ENCODE measurements around the gene LIX1L. TPM values are rescaled to one million over a fixed set of nuclear protein-coding genes. Genes with fewer than 3 reads are reported as not detected.
A peak's percentile ranks its signal among the peaks of the same experiment; 100 is the strongest.

Gene LIX1L
- total RNA-seq, 1 experiment from 2014 or later, result 34.6 TPM

- DNase-seq (ENCODE audit: low spot score), result peak; percentile 81
Measured at GRCh38 chr1:145963265-145964019, 5.6 kb upstream of the LIX1L start.

GRCh38 chr1:145962157-145963102, 4.6 kb upstream of the LIX1L start:
- DNase-seq (ENCODE audit: low spot score), result peak; percentile 28

DNA sequence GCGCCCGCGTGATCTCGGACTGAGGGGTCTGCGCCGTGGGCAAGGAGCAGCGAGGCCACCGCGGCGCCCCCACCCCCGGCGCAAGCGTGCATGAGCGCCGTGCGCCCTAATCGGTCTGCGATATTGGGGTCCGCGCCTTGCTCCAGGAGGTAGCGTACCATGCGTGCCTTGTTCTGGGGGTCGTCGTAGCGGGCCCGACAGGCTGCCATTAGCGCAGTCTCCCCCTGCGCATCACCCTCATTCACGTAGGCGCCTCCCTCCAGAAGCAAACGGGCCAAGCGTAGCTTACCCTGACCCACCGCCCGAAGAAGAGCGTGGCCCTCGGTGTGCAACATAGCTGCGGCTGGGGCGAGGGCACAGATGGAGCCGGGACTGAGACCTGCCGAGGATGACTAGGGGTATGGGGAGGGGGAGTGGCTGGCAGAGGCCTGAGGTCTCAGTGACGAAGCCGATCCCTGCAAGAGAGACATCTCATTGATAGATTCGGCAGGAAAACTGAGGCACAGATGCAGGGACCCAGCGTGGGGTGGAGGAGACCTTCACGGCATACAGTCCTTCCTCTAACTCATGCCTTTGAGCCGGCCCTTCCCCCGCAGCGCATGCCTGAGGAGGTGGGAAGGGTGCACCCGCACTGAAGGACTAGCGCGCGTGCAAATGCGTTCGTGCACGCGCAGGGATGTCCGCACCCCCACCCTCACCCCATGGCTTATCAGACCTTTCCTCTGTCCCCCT, 3.8 kb upstream of the LIX1L start:
- no peak for DNase-seq (ENCODE audit: low spot score)

DNA sequence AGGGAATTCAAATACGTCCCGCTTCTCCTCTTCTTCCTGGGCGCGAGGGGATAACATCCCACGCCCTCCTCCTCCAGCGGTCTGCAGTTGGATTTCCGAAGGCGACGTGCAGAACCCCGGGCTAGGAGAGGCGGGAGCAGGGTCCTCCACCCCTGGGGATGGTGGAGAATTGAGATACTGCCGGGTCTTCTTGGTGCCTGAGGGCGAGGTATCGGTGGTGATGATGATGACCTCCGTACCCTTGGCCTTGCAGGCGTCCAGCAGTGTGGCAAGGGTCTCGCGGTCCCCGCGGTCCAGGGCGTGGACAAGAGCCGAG, 3.2 kb upstream of the LIX1L start:
- DNase-seq (ENCODE audit: low spot score), result no peak

DNA sequence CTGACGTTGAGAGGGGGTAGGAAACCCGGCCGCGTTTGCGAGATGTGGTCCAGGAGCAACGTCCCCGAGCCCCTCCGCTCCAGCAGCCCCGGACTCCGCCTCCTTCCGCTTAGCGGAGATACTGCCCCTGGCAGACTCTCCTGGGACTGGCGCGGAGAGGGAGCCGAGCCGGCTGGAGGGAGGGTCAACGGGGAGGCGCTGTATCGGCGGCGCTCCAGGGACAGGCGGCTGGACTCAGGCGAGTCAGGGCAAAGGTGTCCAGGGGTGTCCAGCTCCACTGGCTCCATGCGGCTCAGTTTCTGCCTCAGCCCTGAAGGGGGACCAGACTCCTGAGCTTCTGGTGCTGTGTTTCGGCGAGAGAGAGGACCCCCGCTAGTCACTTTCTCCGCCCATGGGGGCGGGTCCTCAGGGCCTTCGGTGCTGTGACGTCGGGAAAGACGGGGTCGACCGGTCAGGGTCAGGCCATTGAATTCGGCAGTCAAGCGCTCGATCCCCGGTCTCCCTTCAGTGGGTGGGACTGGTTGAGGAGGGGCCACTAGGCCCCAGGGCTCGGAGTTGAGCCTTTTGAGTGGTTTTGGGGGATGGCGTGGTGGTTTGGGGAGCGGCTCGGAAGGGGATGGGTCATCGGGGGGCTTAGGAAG, 2.8 kb upstream of the LIX1L start:
- no peak for DNase-seq (ENCODE audit: low spot score)

DNA sequence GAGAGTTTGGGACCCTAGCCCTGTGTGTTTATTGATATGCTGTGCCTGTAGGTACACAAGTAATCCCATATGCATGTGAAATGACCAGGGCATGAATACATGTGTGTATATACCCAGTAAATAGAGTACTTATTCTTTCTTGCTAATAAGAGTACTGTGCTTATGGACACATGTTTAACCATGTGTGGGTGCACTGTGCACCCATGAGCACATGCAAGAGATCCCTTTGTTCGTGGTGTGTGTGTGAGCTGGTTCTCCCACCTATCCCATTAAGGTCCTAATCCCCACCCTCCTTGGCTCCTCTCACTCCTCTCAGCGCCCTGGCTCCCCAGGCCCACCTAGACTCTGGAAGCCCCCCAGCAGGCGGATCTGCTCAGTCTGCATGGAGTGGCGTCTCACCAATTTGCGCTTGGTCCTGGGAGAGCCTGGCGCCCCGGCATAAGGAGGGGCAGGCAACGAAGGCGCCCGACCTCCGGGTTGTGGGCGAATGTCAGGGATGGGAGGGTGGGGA, 2.2 kb upstream of the LIX1L start:
- no peak for DNase-seq (ENCODE audit: low spot score)

DNA sequence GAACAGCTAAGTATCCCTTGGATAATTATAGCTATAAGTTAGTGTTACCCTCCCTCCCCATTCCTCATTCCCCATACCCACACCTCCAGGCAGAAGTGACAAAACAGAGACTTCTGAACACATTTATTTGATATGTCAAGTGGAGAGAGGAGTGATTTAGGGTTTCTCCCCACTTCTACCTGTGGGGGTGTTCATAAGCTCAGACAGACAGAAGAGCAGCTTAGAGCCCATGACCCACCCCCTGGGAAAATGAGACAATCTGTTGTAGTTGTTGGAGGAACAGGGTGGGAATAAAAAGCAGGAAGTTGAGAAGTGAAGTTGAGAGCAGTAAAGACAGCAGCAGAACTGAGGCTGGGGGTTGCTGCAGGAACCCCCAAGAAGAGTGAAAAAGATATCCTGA, 1.5 kb upstream of the LIX1L start:
- no peak for DNase-seq (ENCODE audit: low spot score)

- no peak for DNase-seq (ENCODE audit: low spot score)
Measured at GRCh38 chr1:145958734-145959133, 917 bp upstream of the LIX1L start.

- no peak for DNase-seq (ENCODE audit: low spot score)
Measured at GRCh38 chr1:145956781-145957442, 905 bp downstream of the LIX1L start.

DNA sequence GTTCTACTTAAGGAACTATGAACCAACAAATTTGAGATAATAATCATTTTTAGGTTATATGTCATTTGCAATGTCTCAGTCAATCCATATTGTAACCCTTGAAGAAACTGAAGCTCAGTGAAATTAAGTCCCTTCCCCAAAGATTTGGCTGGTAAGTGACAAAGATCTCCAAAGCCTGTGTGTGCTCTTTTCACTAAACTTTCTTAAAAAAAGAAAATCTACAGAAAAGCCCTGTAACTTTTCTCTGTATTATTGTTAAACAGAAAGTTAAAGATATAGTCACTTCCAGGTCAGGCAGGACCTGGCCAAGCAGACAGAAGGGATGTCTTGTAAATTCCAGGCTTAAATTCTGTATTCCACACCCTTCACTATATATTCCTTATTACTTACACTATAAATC, 1.5 kb downstream of the LIX1L start:
- DNase-seq (ENCODE audit: low spot score), result no peak

DNA sequence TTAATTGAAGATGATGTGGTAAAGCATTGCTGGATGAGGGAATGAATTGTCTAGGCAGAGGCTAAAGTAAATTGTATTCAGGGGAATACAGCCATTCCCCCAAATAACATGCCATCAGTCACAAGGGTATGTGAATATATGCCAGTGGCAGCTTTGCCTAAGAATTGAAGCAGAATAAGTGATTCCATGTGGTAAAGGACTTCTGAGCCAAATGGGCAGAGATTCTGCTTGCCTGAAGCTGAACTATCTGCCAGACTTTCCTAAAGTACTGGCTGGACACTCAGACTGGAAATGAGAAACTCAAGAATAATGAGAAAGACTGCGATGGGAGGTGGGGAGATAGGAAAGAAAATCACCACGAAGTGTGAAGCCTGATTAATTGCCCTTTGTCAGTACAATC, 2.4 kb downstream of the LIX1L start:
- DNase-seq (ENCODE audit: low spot score), result no peak

GRCh38 chr1:145953861-145954260, 4.0 kb downstream of the LIX1L start:
- DNase-seq (ENCODE audit: low spot score), result no peak

- DNase-seq (ENCODE audit: low spot score), result no peak
Measured at GRCh38 chr1:145952903-145953302, 4.9 kb downstream of the LIX1L start.

DNA sequence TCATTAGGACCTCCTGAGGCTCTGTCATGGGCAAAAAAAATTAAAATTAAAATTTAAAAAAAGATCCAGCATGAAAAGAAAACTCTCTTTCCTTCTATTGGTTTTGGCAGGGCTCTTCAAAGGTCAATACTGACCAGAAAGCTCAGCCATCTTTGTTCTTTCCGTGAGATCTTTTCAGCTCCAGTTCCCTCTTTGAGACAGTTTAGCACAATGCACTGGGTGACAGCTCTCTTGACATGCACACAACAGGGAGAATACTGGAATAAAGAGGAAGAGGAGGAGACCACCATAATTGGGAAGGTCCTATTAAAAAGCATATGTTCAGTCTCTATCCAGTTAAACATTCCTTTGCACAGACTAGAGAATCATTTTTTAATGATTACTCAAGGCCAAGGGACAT, 6.3 kb downstream of the LIX1L start:
- no peak for DNase-seq (ENCODE audit: low spot score)

- no peak for DNase-seq (ENCODE audit: low spot score)
Measured at GRCh38 chr1:145949219-145949618, 8.6 kb downstream of the LIX1L start.

GRCh38 chr1:145947551-145947950, 10.3 kb downstream of the LIX1L start:
- no peak for DNase-seq (ENCODE audit: low spot score)

DNA sequence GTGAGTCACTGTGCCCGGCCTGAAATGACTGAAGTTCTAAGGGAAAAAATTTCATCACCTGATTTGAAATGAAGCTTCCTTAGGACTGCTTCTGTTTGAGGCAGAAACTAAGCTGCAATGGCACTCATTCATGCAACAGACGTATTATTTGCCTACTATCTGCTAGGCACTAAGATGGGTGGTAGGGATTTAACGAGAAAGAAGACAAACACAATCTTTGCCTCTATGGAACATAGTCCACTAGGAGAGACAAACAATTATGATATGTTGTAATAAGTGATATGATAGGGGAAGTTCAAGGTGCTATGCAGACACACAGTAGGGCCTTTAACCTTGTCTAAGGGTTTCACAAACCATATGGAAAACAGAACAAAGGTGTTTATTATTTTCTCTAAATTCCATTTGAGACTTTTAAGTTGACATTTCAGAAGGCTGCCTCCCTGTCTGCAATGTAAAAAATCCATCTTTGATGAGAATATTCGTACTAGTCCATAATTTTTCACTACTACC, 11.3 kb downstream of the LIX1L start:
- DNase-seq (ENCODE audit: low spot score), result no peak

GRCh38 chr1:145944532-145944931, 13.3 kb downstream of the LIX1L start:
- no peak for DNase-seq (ENCODE audit: low spot score)

DNA sequence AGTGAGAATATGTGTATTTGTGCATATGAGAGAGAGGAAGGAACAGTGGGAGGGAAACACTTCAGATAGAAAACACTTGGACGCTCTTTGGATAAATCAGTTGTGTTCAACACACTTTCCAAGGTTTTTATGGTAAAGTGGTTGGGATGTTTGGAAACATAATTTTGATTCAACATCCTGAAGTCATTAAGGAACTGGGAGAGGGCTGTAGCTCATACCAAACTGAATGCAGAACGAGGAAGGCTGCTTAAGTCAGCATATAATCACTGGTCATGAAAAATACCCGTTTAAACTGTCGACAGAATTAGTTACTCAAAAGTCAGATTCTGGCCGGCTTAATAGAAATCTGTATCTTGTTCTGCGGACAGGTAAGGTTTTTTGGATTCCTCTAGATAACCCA, 14.9 kb downstream of the LIX1L start:
- no peak for DNase-seq (ENCODE audit: low spot score)

DNA sequence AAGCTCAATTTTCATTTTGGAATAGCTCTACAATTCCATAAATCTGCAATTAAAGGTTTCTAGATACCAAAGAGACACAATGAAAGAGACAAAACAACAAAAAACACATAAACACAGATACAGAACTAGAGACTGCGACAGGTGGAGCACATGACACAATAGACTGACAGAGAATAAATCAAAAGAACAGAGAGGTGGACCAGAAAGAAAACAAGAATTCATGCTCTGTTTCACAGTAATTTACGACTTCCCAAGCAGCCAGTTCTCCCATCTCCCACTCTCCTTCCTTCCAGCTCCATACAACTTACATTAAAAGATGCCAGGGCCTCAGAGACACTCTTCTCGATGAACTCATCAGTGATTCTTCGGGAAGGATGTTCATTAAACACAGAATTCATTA, 15.4 kb downstream of the LIX1L start:
- no peak for DNase-seq (ENCODE audit: low spot score)

DNA sequence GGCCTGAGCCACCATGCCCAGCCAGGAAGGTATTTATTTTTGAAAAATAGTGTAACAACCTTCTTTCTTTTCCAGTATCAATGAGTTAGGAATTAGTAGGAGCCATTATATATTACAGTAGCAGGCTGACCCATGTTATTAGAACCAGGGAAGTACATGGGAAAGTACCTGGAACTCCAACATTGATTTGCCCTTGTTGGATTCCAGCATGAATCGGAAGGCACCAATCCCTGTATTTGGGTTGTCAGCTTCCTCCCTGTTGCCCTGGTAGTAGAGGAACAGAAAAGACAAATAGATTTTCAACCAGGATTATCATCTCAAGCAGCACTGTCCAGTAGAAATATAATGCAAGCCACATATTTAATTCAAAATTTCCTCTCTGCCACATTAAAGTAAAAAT, 20.4 kb downstream of the LIX1L start:
- no peak for DNase-seq (ENCODE audit: low spot score)
